Pancreas (tissue), 10 donors: Measurements from ENCODE around the gene DLGAP1. TPM values are rescaled to one million over a fixed set of nuclear protein-coding genes. Genes with fewer than 3 reads are reported as not detected.
"Not testable (repeated sequence)": the region's sequence is repeated elsewhere in the genome, so short reads cannot be mapped to it uniquely, and the experiment has no call there.

Experiments used
- ATAC-seq, 4 donors: fragments of 200-7000 bp; cut with Tn5 transposase; one replicate each; pipeline versions ENCODE4 v1.8.0 to v1.9.1; 2020; ENCODE audit warnings: mild to moderate bottlenecking in 4 of 4, moderate library complexity in 4 of 4
- DNase-seq, 6 donors: peaks; one replicate each; pipeline ENCODE4 v3.0.0-alpha.2; 2020
- FAIRE-seq: peaks from 2 replicates; lab custom pipeline; 2012; peaks lifted over from hg19 to GRCh38; lab: Jason Lieb, UNC
- H3K27ac ChIP-seq, 4 donors: fragments of 200-600 bp; sonication (generic); 1 replicate in 3 of 4; 2 replicates in 1 of 4; pipeline versions ENCODE4 v1.5.0 to v1.8.0; 2020
- H3K27me3 ChIP-seq, 4 donors: fragments of 200-600 bp; one replicate each; pipeline ENCODE4 v1.8.0; 2021
- H3K36me3 ChIP-seq, 3 donors: fragments of 200-600 bp; sonication (generic) in 1 of 3; one replicate each; pipeline versions ENCODE4 v1.5.0 to v1.8.0; 2020 to 2021
- H3K4me1 ChIP-seq, 3 donors: fragments of 200-600 bp; one replicate each; pipeline ENCODE4 v1.8.0; 2021
- H3K4me3 ChIP-seq, 4 donors: fragments of 200-600 bp; sonication (generic) in 2 of 4; one replicate each; pipeline versions ENCODE4 v1.5.0 to v1.8.0; 2020 to 2021
- H3K9me3 ChIP-seq, 4 donors: fragments of 200-600 bp; one replicate each; pipeline ENCODE4 v1.8.0; 2021
- CTCF ChIP-seq, 4 donors: fragments of 200-600 bp; sonication (generic) in 3 of 4; IDR thresholded peaks; one replicate each; pipeline versions ENCODE4 v1.5.0 to v1.8.0; 2021; ENCODE audit warnings: antibody characterized with exemption in 4 of 4
- WGBS, 2 donors: extraction: QIAGEN DNeasy Blood & Tissue Kit; methylation state at CpG; one replicate each; pipeline ENCODE4 v1.1.7; 2013; 5-methylcytosine and 5-hydroxymethylcytosine counted together
- intact Hi-C, 3 donors: fragments of 100-400 bp; cut with DNase I; formaldehyde crosslinking; loops; one replicate each; pipeline versions ENCODE4 v1.11.1 to v1.14.2; 2022
- polyA plus RNA-seq, 2 donors: library from polyadenylated mRNA; stranded (reverse); fragments of 200-250 nt; gene quantifications; one replicate each; pipeline ENCODE4 v1.2.3, GENCODE V29; 2013
- total RNA-seq, 6 donors: library from RNA; stranded (reverse); fragmentation: NEBNext Ultra II Directional in 4 of 6; extraction: Animal tissue kit (Norgen Biotek cat#: 25700) in 4 of 6; gene quantifications; one replicate each; pipeline versions ENCODE4 v1.2.1 to v1.2.4, GENCODE V29; 2021 to 2023
- donor health status: healthy with polysubstance abuse.
- donor health status: DM: no; HTN: no; CAD: no; lungs with moderate emphysema.
- donor health status: DM: no; HTN: no; CAD: no.
- donor health status: control.
- donor health status: control.
- donor health status: Bipolar disorder and iron deficiency.
- donor health status: DM: yes; HTN: yes; CAD: no.
- donor health status: DM: no; HTN: no; CAD: no.
- donor health status: DM: no; HTN: no; CAD: no.
- donor health status: DM: yes; HTN: yes; CAD: no.

The DLGAP1 gene
- total and polyA plus RNA-seq, 8 donors, result 0.12 to 0.62 (median 0.30) TPM; not detected in 2

- WGBS, 2 donors, result 90 to 98% methylated on average over 1 of the region's 1 CpG
- Histone ChIP-seq H3K27ac (no peak overlapping the region), H3K4me1 (no peaks in the 10 kb centered on the region), H3K27me3 (no peaks in the 10 kb centered on the region), H3K36me3 (no peaks in the 10 kb centered on the region), H3K4me3 (no peak overlapping the region), H3K9me3 (no peaks in the 10 kb centered on the region)
- intact Hi-C loops, result no loop called here
- ATAC-seq, result no peak
- DNase-seq, result no peak
- no peak for FAIRE-seq
- TF ChIP-seq CTCF (IDR thresholded peaks at IDR 0.05), result no peak
Observed at GRCh38 chr18:4335386-4335785, 119.7 kb downstream of the DLGAP1 start.

- intact Hi-C loops, result no loop called here
- H3K4me1 ChIP-seq, result no peaks in the 10 kb centered on the region
- no peaks in the 10 kb centered on the region for H3K27me3 ChIP-seq
- no peak for DNase-seq
- no peak overlapping the region for H3K4me3 ChIP-seq
- 74 to 79% methylated on average over 5 of the region's 5 CpGs for WGBS, 2 donors
- H3K9me3 ChIP-seq, result no peaks in the 10 kb centered on the region
- H3K36me3 ChIP-seq, result no peaks in the 10 kb centered on the region
- TF ChIP-seq CTCF (IDR thresholded peaks at IDR 0.05), result no peak
- no peak for ATAC-seq
- FAIRE-seq, result no peak
- H3K27ac ChIP-seq, result no peak overlapping the region
Observed at GRCh38 chr18:4333043-4333442, 122.1 kb downstream of the DLGAP1 start.

GRCh38 chr18:4319738-4320677, 135.1 kb downstream of the DLGAP1 start:
- WGBS, 2 donors, result 70% methylated on average over 3 of the region's 3 CpGs
- intact Hi-C loops, result no loop called here
- FAIRE-seq (no peak), DNase-seq (no peak), ATAC-seq (no peak)
- H3K4me1 ChIP-seq, result no peaks in the 10 kb centered on the region
- no peak for TF ChIP-seq CTCF (IDR thresholded peaks at IDR 0.05)
- no peak overlapping the region for H3K27ac ChIP-seq
- no peaks in the 10 kb centered on the region for H3K36me3 ChIP-seq
- no peak overlapping the region for H3K4me3 ChIP-seq
- no peaks in the 10 kb centered on the region for H3K27me3 ChIP-seq
- H3K9me3 ChIP-seq, result no peaks in the 10 kb centered on the region

GRCh38 chr18:4318311-4318710, 136.8 kb downstream of the DLGAP1 start:
- no peaks in the 10 kb centered on the region for H3K36me3 ChIP-seq
- H3K4me3 ChIP-seq, result no peak overlapping the region
- 78 to 86% methylated on average over 5 of the region's 5 CpGs for WGBS, 2 donors
- H3K9me3 ChIP-seq, result no peaks in the 10 kb centered on the region
- FAIRE-seq (no peak), DNase-seq (no peak), ATAC-seq (no peak)
- intact Hi-C loops, result no loop called here
- no peak overlapping the region for H3K27ac ChIP-seq
- H3K27me3 ChIP-seq, result no peaks in the 10 kb centered on the region
- no peak for TF ChIP-seq CTCF (IDR thresholded peaks at IDR 0.05)
- H3K4me1 ChIP-seq, result no peaks in the 10 kb centered on the region

GRCh38 chr18:4311945-4312344, 143.2 kb downstream of the DLGAP1 start:
- H3K27me3 ChIP-seq, FAIRE-seq, intact Hi-C loops, ATAC-seq, H3K4me1 ChIP-seq, H3K4me3 ChIP-seq, DNase-seq, H3K9me3 ChIP-seq, H3K36me3 ChIP-seq, H3K27ac ChIP-seq: not testable (repeated sequence)
- WGBS, 2 donors, result 91 to 94% methylated on average over 4 of the region's 4 CpGs
